ENCODE data around the gene CFAP210. TPM values are rescaled to one million over a fixed set of nuclear protein-coding genes. Genes with fewer than 3 reads are reported as not detected.

The CFAP210 gene
- total RNA-seq, result not detected
- long read RNA-seq, donor 1, result 0 reads
- long read RNA-seq, donor 2, result 0 reads

DNA sequence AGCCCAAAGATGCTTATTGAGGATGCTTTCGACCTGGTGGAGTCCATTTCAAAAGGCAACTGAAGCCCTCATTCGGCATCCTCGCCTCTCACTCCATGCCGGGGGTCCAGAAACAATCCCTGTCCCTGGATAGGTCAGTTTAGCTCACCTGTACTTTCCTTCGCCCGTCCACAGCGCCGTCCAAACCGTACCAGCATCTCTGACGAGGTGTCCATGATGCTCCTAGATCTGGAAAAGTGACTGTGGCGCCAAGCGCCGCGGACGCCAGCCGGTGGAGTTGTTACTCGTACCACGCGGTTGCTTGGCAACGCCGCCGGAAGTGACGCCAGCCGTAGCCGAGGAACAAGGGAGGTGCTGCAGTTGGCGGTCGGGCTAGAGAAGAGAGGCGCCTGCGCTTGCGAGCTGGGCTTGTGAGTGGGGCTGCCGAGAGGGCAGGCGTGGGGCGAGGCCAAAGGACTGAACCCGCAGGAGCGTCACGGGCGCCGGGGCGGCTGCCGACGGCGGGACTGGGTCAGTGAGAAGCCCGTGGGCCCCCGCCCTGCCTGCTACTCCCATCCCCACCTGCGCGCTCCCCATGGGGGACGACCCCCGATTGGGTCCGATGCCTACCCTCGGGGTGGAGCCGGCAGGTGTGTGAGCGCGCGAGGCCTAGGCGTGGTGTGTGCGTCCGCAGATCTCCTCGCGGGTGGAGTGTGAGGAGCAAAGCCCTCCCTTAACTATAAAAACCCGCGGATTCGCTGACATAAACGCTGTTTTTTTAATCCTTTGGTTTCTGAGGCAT, at the start of gene CFAP210, which contains the start of gene PHOSPHO2:
Gene CFAP210 (minus strand): TSS at position 293 of the 781 bp plus-strand sequence. CDS start 78 bp downstream, at position 215.
Gene PHOSPHO2 (plus strand): TSS at position 357 of the 781 bp plus-strand sequence. CDS start 6,503 bp downstream, outside the sequence.
- peak; percentile 100 for DNase-seq (ENCODE audit: low spot score)
- intact Hi-C loops (cut with DNase I), result no loop called here

DNA sequence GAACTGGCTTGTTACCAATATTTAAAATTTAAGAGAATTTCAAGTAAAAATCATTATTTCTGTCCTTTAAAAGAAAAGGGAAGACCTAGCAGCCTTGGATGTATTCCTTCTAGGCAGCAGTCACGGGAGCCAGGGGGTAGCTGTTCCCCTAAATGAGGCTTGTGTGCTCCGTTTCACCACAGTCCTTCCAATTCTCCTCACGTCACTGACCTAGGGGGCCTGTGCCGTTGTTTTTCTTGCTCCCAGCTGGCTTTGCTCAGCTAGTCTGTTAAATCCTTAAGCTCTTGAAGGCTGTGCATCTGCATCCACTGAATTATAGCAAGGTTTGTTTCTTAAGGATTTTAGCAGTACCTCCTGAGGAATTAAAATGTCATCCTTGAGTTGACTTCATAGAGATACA, 49.3 kb upstream of the CFAP210 start:
- intact Hi-C loops (cut with DNase I), result no loop called here
- DNase-seq (ENCODE audit: low spot score), result no peak

- intact Hi-C loops (cut with DNase I), result no loop called here
- DNase-seq (ENCODE audit: low spot score), result no peak
These were observed 45.1 kb upstream of the CFAP210 start for GRCh38 chr2:169739351-169739750.

- no peak for DNase-seq (ENCODE audit: low spot score)
- intact Hi-C loops (cut with DNase I), result no loop called here
These were observed 44.5 kb upstream of the CFAP210 start for GRCh38 chr2:169738566-169739229.

DNA sequence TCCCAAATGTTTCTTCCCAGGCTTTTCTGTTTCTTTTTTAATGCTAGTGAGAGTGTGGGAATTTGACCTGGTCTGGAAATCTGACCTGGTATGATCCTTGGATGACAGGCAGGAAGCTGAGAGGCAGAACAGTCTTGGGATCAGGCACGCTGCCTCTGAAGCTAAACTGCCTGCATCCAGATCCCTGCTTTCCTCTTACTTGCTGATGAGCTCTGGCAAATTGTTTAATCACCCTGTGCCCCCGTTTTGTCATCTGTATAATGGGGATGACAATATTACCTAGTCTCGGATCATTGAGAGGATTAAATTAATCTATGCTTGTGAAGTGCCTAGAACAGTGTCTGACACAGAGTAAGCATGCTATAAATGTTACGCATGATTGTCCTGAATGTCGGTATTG, 42.7 kb upstream of the CFAP210 start:
- no peak for DNase-seq (ENCODE audit: low spot score)
- intact Hi-C loops (cut with DNase I), result no loop called here

- DNase-seq (ENCODE audit: low spot score), result no peak
- intact Hi-C loops (cut with DNase I), result no loop called here
These were observed 41.4 kb upstream of the CFAP210 start for GRCh38 chr2:169735623-169736022.

DNA sequence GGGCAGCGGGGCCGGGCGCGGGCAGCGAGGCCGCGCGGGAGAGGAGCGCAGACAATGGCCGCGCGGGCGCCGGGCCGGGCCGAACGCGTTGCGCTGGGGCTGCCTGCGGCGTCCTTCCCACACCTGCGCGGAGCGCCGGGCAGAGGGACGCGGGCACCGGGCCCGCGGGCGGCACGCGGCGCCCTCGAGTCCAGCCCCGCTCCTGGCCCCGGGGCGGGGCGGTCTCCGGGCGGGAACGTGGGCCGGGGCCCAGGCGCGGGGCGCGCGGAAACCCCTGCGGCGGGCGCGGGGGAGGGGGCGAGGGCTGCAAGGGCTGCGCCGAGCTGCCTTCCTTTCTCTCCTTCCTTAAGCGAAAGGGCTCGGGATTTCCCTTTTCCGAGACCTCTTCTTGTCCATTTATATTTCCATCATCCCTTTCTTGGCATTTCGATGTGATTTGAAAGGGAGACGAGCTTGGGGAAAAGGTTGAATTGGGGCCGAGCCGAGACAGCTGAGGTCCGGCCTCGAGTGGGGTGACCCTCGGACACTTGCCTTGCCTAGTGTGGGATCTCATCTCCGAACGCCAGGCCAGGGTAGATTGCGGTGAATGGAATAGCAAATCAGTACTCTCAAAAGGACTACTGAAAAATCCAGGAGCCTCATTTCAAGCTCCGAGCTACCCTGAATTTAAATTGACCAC, 40.1 kb upstream of the CFAP210 start:
- intact Hi-C loops (cut with DNase I), result no loop called here
- DNase-seq (ENCODE audit: low spot score), result no peak

DNA sequence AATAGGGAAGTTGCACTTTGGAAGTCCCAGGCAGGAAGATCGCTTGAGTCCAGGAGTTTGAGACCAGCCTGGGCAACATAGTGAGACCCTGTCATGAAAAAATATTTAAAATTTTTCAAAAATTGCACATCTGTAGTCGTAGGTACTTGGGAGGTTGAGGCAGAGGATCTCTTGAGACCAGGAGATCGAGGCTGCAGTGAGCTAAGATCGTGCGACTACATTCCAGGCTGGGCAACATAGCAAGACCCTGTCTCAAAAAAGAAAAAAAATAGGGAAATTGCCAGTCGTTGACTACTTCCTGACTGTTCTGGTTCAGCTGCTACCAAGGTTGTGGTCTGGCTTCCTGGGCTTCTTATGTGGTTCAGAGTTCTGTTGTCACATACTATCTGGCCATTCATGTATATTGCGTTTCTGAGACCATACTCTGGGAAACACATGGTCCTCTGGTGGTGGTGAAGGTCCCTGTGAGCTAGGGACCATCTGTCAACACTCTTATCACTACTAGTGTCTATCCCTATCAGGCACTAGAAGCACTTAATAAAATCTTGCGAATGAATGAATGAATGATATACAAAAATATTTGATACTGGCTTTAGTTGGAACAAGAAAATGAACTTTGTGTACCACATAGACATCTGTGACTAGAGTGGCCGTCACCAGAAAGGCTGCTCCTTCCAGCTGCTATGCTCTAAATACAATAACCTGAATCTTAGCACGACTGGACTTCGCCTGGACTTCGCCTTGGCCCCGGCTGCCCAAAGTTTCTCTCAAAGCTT, 38.6 kb upstream of the CFAP210 start:
- intact Hi-C loops (cut with DNase I), result no loop called here
- no peak for DNase-seq (ENCODE audit: low spot score)

GRCh38 chr2:169732075-169732474, 37.9 kb upstream of the CFAP210 start:
- intact Hi-C loops (cut with DNase I), result no loop called here
- no peak for DNase-seq (ENCODE audit: low spot score)

GRCh38 chr2:169729274-169729605, 35.0 kb upstream of the CFAP210 start:
- DNase-seq (ENCODE audit: low spot score), result no peak
- intact Hi-C loops (cut with DNase I), result no loop called here

GRCh38 chr2:169727065-169727464, 32.9 kb upstream of the CFAP210 start:
- intact Hi-C loops (cut with DNase I), result no loop called here
- no peak for DNase-seq (ENCODE audit: low spot score)

DNA sequence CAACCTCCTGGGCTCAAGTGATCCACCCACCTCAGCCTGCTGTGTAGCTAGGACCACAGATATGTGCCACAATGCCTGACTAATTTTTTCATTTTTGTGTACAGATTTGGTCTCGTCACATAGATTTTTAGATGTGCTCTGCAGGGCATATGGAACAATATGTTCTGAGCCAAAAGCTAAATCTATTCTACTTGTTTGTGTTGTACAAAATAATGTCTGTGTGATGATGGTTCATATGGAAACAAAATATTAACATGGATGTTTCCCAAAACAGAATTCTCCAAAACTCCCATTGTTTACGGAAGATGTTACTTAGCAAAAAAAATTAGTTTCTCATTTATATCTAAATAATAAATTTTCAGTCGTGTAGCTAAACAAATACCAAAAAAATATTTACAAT, 26.8 kb upstream of the CFAP210 start:
- intact Hi-C loops (cut with DNase I), result no loop called here
- DNase-seq (ENCODE audit: low spot score), result no peak

GRCh38 chr2:169718930-169719504, 24.8 kb upstream of the CFAP210 start:
- DNase-seq (ENCODE audit: low spot score), result no peak
- intact Hi-C loops (cut with DNase I), result no loop called here

DNA sequence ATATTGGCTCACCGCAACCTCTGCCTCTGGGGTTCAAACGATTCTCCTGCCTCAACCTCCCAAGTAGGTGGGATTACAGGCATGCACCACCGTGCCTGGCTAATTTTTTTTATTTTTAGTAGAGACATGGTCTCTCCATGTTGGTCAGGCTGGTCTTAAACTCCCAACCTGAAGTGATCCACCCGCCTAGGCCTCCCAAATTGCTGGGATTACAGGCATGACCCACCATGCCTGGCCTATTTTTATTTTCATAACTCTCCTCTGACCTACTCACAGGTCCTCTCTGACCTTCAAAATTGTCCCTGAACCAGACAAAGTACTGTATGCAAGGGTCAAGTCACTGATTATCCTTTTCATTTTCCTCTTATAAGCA, 23.5 kb upstream of the CFAP210 start:
- intact Hi-C loops (cut with DNase I), result no loop called here
- no peak for DNase-seq (ENCODE audit: low spot score)

DNA sequence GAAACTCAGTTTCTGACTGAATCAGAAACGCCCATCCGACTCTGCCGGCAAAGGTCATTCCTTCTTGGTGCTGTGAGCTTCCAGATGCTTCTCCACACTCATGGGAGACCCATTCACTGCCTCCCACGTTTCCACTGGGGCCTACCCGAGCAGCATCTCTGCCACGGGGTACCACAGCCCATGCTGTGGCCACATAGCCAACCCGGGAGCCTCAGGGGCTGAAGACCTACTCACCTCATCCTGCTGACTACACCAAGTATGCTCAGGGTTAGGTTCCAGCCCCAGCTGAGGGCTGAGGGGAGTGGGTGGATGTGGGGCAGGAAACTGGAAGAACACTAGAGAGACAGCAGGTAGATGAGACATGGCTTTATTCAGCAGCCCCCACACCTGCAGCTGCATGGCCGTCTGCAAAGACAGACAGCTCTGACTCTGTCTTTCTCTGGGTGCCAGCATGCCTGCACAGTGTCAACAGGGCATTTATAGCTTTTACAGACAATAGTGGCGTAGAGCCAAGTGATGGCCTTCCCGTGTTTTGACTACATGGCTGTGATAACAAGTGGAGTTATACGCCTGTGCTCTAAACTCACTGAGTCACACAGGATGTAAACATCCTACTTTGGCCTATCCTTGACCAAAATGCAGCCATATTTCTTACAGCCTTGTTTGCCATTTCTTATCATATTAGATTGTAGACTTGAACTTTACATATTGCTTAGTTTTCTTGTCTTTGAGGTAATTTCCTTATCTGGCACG, 22.9 kb upstream of the CFAP210 start:
- intact Hi-C loops (cut with DNase I), result no loop called here
- no peak for DNase-seq (ENCODE audit: low spot score)

DNA sequence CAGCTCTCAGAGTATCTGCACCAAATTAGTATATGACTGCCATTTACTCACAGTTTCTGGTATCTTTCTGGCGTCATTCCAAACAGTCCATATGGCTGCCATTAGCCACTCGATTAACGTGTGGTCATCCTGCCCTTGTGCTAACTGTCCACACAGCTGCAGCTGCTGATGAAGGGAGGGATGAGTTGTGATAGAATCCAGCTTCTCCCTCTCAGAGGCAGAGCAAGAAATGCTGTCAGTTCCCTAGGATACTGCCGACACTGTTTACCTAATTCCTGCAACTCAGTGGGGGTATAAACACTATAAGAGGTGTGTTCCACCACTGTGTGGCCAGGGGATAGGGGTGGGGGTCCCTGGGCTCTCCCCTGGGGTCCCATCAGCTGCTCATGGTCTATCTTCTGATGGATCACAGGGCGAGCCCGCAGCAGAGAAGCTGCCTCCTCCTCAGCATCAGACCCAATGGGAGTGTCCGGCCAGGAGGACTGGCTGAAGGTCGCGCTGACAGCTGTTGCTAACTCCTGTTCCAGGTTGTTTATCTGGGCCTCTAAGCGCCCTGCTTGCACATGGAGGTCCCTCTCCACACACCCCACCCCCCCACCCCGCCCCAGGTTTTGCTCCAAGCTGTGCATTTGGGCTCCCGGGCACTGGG, 22.2 kb upstream of the CFAP210 start:
- no peak for DNase-seq (ENCODE audit: low spot score)
- intact Hi-C loops (cut with DNase I), result no loop called here

DNA sequence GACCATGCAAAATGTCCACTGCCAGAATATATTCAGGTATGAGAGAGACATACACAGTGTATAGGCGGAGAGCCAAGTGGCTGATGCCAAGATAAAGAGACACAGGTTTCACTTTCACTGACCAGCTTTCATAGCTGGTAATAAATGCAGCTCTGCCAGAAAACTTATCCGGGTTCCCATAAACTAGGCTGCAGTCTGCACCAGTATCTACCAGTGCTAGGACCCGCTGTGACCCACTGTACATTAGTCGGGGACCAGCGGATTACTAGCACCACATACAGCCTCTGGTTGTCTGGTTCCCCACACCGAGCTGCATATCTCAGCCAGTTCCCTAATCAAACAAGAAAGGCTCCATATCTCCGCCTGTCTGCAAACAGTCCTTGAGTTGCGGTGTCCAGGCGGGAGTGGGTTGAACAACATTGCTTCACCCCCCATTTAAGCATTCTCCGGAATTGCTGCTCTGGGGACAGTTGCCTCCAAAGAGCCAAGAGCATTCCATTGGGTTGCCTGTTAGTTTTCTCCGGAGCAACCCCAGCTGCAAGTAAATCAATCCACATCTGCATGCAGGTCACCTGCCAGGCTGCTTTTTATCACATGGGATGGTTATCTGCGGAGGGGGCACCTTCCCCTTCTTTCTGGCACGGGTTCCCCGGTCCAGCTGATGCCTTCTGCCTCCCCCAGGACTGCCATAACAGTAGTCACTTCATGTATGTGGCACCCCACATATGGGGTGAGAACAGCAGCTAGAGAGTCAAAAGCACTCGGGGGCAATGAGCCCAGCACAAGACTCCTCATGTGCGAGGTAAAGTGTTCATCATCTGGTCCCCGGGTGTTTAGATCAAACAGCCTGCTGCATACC, 21.4 kb upstream of the CFAP210 start:
- DNase-seq (ENCODE audit: low spot score), result no peak
- intact Hi-C loops (cut with DNase I), result no loop called here

All from posterior vena cava (tissue), 2 donors.